ENCODE results near the gene SORBS1. TPM values are rescaled to one million over a fixed set of nuclear protein-coding genes. Genes with fewer than 3 reads are reported as not detected.

The SORBS1 gene
- total RNA-seq, 1 donor from 2014 or later = 5.1 TPM

GRCh38 chr10:95391164-95391563 is 170.0 kb downstream of the SORBS1 start:
- DNase-seq (ENCODE audit: low read depth) = no peak
- Mint-ChIP-seq H3K27ac (ENCODE audit: unreplicated experiment) (no peak overlapping the region), H3K4me1 (ENCODE audit: low read depth, unreplicated experiment) (peaks cover 6% of the 10 kb centered on the region)

GRCh38 chr10:95389982-95390381 is 171.2 kb downstream of the SORBS1 start:
- Histone ChIP-seq H3K79me2 (ENCODE audit: insufficient read depth, low read length) (no peaks in the 10 kb centered on the region), H3K36me3 (ENCODE audit: insufficient read depth, low read length) (no peaks in the 10 kb centered on the region), H3K4me3 (ENCODE audit: insufficient read depth, low read depth, low read length) (no peak overlapping the region), H3K9me3 (ENCODE audit: insufficient read depth, low read depth, low read length) (no peaks in the 10 kb centered on the region), H4K20me1 (ENCODE audit: insufficient read depth, low read length) (no peaks in the 10 kb centered on the region), H3K9ac (ENCODE audit: low read length) (no peak overlapping the region), H3K4me2 (ENCODE audit: low read length) (no peak overlapping the region), H2AFZ (ENCODE audit: low read depth, low read length) (no peak overlapping the region), H3K27me3 (ENCODE audit: insufficient read depth, low read length) (no peaks in the 10 kb centered on the region), H3K27ac (ENCODE audit: low read depth, low read length) (no peak overlapping the region), H3K4me1 (ENCODE audit: insufficient read depth, low read length) (no peaks in the 10 kb centered on the region)
- H3K9me3 Mint-ChIP-seq (ENCODE audit: unreplicated experiment) = no peaks in the 10 kb centered on the region
- H3K36me3 Mint-ChIP-seq (ENCODE audit: low read depth, unreplicated experiment) = no peaks in the 10 kb centered on the region
- FAIRE-seq (no peak), DNase-seq (ENCODE audit: low read depth) (no peak)
- H3K27ac Mint-ChIP-seq (ENCODE audit: unreplicated experiment) = no peak overlapping the region
- H3K27me3 Mint-ChIP-seq (ENCODE audit: low read depth, unreplicated experiment) = peaks cover 3% of the 10 kb centered on the region
- H3K4me3 Mint-ChIP-seq (ENCODE audit: unreplicated experiment) = no peak overlapping the region
- TF ChIP-seq EZH2 (IDR thresholded peaks at IDR 0.05; ENCODE audit: insufficient read depth, low read length) = no peak
- no peak for TF ChIP-seq CTCF (IDR thresholded peaks at IDR 0.05; ENCODE audit: insufficient read depth, low read depth, low read length)
- peaks cover 6% of the 10 kb centered on the region for H3K4me1 Mint-ChIP-seq (ENCODE audit: low read depth, unreplicated experiment)

More at GRCh38 chr10:95391164-95391563, 170.0 kb downstream of the SORBS1 start:
- Mint-ChIP-seq H3K4me3 (ENCODE audit: unreplicated experiment) (no peak overlapping the region), H3K9me3 (ENCODE audit: unreplicated experiment) (no peaks in the 10 kb centered on the region), H3K36me3 (ENCODE audit: low read depth, unreplicated experiment) (no peaks in the 10 kb centered on the region), H3K27me3 (ENCODE audit: low read depth, unreplicated experiment) (peaks cover 1% of the 10 kb centered on the region)
- FAIRE-seq = no peak
- TF ChIP-seq EZH2 (IDR thresholded peaks at IDR 0.05; ENCODE audit: insufficient read depth, low read length) (no peak), CTCF (IDR thresholded peaks at IDR 0.05; ENCODE audit: insufficient read depth, low read depth, low read length) (no peak)
- Histone ChIP-seq H2AFZ (ENCODE audit: low read depth, low read length) (no peak overlapping the region), H3K27ac (ENCODE audit: low read depth, low read length) (no peak overlapping the region), H3K9me3 (ENCODE audit: insufficient read depth, low read depth, low read length) (no peaks in the 10 kb centered on the region), H3K4me2 (ENCODE audit: low read length) (no peak overlapping the region), H3K79me2 (ENCODE audit: insufficient read depth, low read length) (no peaks in the 10 kb centered on the region), H3K9ac (ENCODE audit: low read length) (no peak overlapping the region), H3K36me3 (ENCODE audit: insufficient read depth, low read length) (no peaks in the 10 kb centered on the region), H3K4me1 (ENCODE audit: insufficient read depth, low read length) (no peaks in the 10 kb centered on the region), H3K4me3 (ENCODE audit: insufficient read depth, low read depth, low read length) (no peak overlapping the region), H4K20me1 (ENCODE audit: insufficient read depth, low read length) (no peaks in the 10 kb centered on the region), H3K27me3 (ENCODE audit: insufficient read depth, low read length) (no peaks in the 10 kb centered on the region)

- Histone ChIP-seq H3K9me3 (ENCODE audit: insufficient read depth, low read depth, low read length) (no peaks in the 10 kb centered on the region), H3K27ac (ENCODE audit: low read depth, low read length) (no peak overlapping the region), H4K20me1 (ENCODE audit: insufficient read depth, low read length) (no peaks in the 10 kb centered on the region), H3K9ac (ENCODE audit: low read length) (no peak overlapping the region), H3K36me3 (ENCODE audit: insufficient read depth, low read length) (no peaks in the 10 kb centered on the region), H3K27me3 (ENCODE audit: insufficient read depth, low read length) (no peaks in the 10 kb centered on the region), H3K4me3 (ENCODE audit: insufficient read depth, low read depth, low read length) (no peak overlapping the region), H3K4me1 (ENCODE audit: insufficient read depth, low read length) (no peaks in the 10 kb centered on the region), H3K79me2 (ENCODE audit: insufficient read depth, low read length) (no peaks in the 10 kb centered on the region), H3K4me2 (ENCODE audit: low read length) (no peak overlapping the region), H2AFZ (ENCODE audit: low read depth, low read length) (no peak overlapping the region)
- Mint-ChIP-seq H3K9me3 (ENCODE audit: unreplicated experiment) (no peaks in the 10 kb centered on the region), H3K4me1 (ENCODE audit: low read depth, unreplicated experiment) (peaks cover 3% of the 10 kb centered on the region), H3K36me3 (ENCODE audit: low read depth, unreplicated experiment) (peaks cover 1% of the 10 kb centered on the region), H3K27me3 (ENCODE audit: low read depth, unreplicated experiment) (peaks cover 6% of the 10 kb centered on the region), H3K4me3 (ENCODE audit: unreplicated experiment) (no peak overlapping the region), H3K27ac (ENCODE audit: unreplicated experiment) (no peak overlapping the region)
- TF ChIP-seq EZH2 (IDR thresholded peaks at IDR 0.05; ENCODE audit: insufficient read depth, low read length) = no peak
- no peak for TF ChIP-seq CTCF (IDR thresholded peaks at IDR 0.05; ENCODE audit: insufficient read depth, low read depth, low read length)
- FAIRE-seq = no peak
- no peak for DNase-seq (ENCODE audit: low read depth)
Measured at GRCh38 chr10:95389176-95389575, 172.0 kb downstream of the SORBS1 start.

Data from astrocyte (in vitro differentiated cells and primary cell).